Mesenchymal stem cell (in vitro differentiated cells and primary cell): Measurements from ENCODE around the gene RHEX.
A peak's percentile ranks its signal among the peaks of the same experiment; 100 is the strongest.
"Not testable (repeated sequence)": the region's sequence is repeated elsewhere in the genome, so short reads cannot be mapped to it uniquely, and the experiment has no call there.

Experiments
- DNase-seq: peaks from one replicate; pipeline ENCODE4 v3.0.0-alpha.2; 2013
- H2AFZ ChIP-seq: one replicate; pipeline ENCODE4 v1.6.1; 2013; ENCODE audit warnings: low read depth, mild to moderate bottlenecking, control low read depth, inconsistent platforms, low read length, moderate library complexity
- H2AK5ac ChIP-seq: 2 replicates; pipeline ENCODE4 v1.6.1; 2013; ENCODE audit warnings: low read length, moderate library complexity, mild to moderate bottlenecking, inconsistent platforms; ENCODE audit not compliant: severe bottlenecking
- H2BK120ac ChIP-seq: one replicate; pipeline ENCODE4 v1.6.1; 2013; ENCODE audit warnings: low read depth, mild to moderate bottlenecking, inconsistent platforms, low read length, moderate library complexity
- H2BK12ac ChIP-seq, 2 experiments: one replicate each; pipeline ENCODE4 v1.6.1; 2013; ENCODE audit warnings: inconsistent platforms in 2 of 2, low read length in 2 of 2, mild to moderate bottlenecking in 2 of 2, moderate library complexity in 2 of 2, control low read depth in 1 of 2
- H2BK15ac ChIP-seq: one replicate; pipeline ENCODE4 v1.6.1; 2013; ENCODE audit warnings: mild to moderate bottlenecking, low read depth, inconsistent platforms; ENCODE audit not compliant: poor library complexity, severe bottlenecking
- H2BK5ac ChIP-seq: 2 replicates; pipeline ENCODE4 v1.6.1; 2013; ENCODE audit warnings: low read depth, mild to moderate bottlenecking, low read length, control low read depth, inconsistent platforms; ENCODE audit not compliant: poor library complexity, severe bottlenecking
- H3K14ac ChIP-seq, 2 experiments: one replicate each; pipeline ENCODE4 v1.6.1; 2013; ENCODE audit warnings: inconsistent platforms in 2 of 2, low read length in 2 of 2, control low read depth in 1 of 2, mild to moderate bottlenecking in 1 of 2, moderate library complexity in 1 of 2
- H3K18ac ChIP-seq, 2 experiments: one replicate each; pipeline ENCODE4 v1.6.1; 2013; ENCODE audit warnings: inconsistent platforms in 2 of 2, low read length in 2 of 2, control low read depth in 1 of 2, low read depth in 1 of 2, mild to moderate bottlenecking in 1 of 2
- H3K23ac ChIP-seq, 2 experiments: one replicate each; pipeline ENCODE4 v1.6.1; 2013; ENCODE audit warnings: inconsistent platforms in 2 of 2, low read length in 2 of 2, mild to moderate bottlenecking in 2 of 2, moderate library complexity in 2 of 2, control low read depth in 1 of 2
- H3K27ac ChIP-seq: 2 replicates; pipeline ENCODE4 v1.5.1; 2013; ENCODE audit warnings: mild to moderate bottlenecking, moderate library complexity, low read length, control low read depth, inconsistent platforms; ENCODE audit not compliant: poor library complexity, severe bottlenecking
- H3K27me3 ChIP-seq, 2 experiments: 2 replicates each; pipeline versions ENCODE4 v1.6.1 to v1.7.0; 2013; ENCODE audit warnings: low read length in 2 of 2, mild to moderate bottlenecking in 2 of 2, moderate library complexity in 2 of 2, control low read depth in 1 of 2, inconsistent platforms in 1 of 2; ENCODE audit not compliant: control insufficient read depth in 1 of 2, insufficient read depth in 1 of 2
- H3K36me3 ChIP-seq, 2 experiments: 2 replicates each; pipeline versions ENCODE4 v1.6.1 to v1.7.0; 2013; ENCODE audit warnings: low read length in 2 of 2, control low read depth in 1 of 2, inconsistent platforms in 1 of 2, low read depth in 1 of 2, mild to moderate bottlenecking in 1 of 2; ENCODE audit not compliant: insufficient read depth in 2 of 2, control insufficient read depth in 1 of 2
- H3K4ac ChIP-seq, 2 experiments: one replicate each; pipeline ENCODE4 v1.6.1; 2013; ENCODE audit warnings: inconsistent platforms in 2 of 2, low read length in 2 of 2, mild to moderate bottlenecking in 2 of 2, moderate library complexity in 2 of 2, control low read depth in 1 of 2, low read depth in 1 of 2
- H3K4me1 ChIP-seq: 2 replicates; pipeline ENCODE4 v1.6.1; 2013; ENCODE audit warnings: low read depth, low read length, control low read depth; ENCODE audit not compliant: control insufficient read depth, insufficient read depth
- H3K4me2 ChIP-seq: 2 replicates; pipeline ENCODE4 v1.6.1; 2013; ENCODE audit warnings: low read length, mild to moderate bottlenecking, inconsistent platforms; ENCODE audit not compliant: poor library complexity, severe bottlenecking
- H3K4me3 ChIP-seq, 2 experiments: 2 replicates each; pipeline versions ENCODE4 v1.5.1 to v1.7.0; 2013; ENCODE audit warnings: low read length in 2 of 2, mild to moderate bottlenecking in 2 of 2, control low read depth in 1 of 2, low read depth in 1 of 2; ENCODE audit not compliant: insufficient read depth in 1 of 2
- H3K79me1 ChIP-seq: replicated peaks from 2 replicates; pipeline ENCODE4 v1.6.1; 2013; ENCODE audit warnings: mild to moderate bottlenecking, control low read depth, low read length, inconsistent platforms; ENCODE audit not compliant: poor library complexity, severe bottlenecking
- H3K9ac ChIP-seq: 2 replicates; pipeline ENCODE4 v1.7.0; 2013; ENCODE audit warnings: mild to moderate bottlenecking, low read length, moderate library complexity
- H3K9me3 ChIP-seq: 2 replicates; pipeline ENCODE4 v1.7.0; 2013; ENCODE audit warnings: mild to moderate bottlenecking, low read length; ENCODE audit not compliant: control insufficient read depth
- H4K8ac ChIP-seq: one replicate; pipeline ENCODE4 v1.6.1; 2013; ENCODE audit warnings: inconsistent platforms, mild to moderate bottlenecking, low read length, moderate library complexity
- H4K91ac ChIP-seq: one replicate; pipeline ENCODE4 v1.6.1; 2013; ENCODE audit warnings: mild to moderate bottlenecking, low read length, inconsistent platforms
- WGBS: methylation state at CpG from one replicate; pipeline ENCODE4 v1.1.7; 2013; ENCODE audit warnings: mixed read lengths; 5-methylcytosine and 5-hydroxymethylcytosine counted together

RHEX gene

GRCh38 chr1:206055069-206055625, 2.2 kb downstream of the RHEX start:
- not testable (repeated sequence) for H2AFZ ChIP-seq, H2BK5ac ChIP-seq, H4K91ac ChIP-seq, H3K27me3 ChIP-seq, H3K18ac ChIP-seq, H2BK12ac ChIP-seq, H3K14ac ChIP-seq, H4K8ac ChIP-seq, H3K4ac ChIP-seq, H3K9ac ChIP-seq, H2AK5ac ChIP-seq, H3K36me3 ChIP-seq, H3K9me3 ChIP-seq, H2BK15ac ChIP-seq, DNase-seq, H3K23ac ChIP-seq, H2BK120ac ChIP-seq, H3K79me1 ChIP-seq
- 96% methylated on average over 11 of the region's 12 CpGs for WGBS
- peaks cover 21% of the 10 kb centered on the region for H3K4me1 ChIP-seq
- peak overlapping the region in 1 of 2 experiments; percentile 43 for H3K4me3 ChIP-seq
- peak overlapping the region; percentile 49 for H3K27ac ChIP-seq
- H3K4me2 ChIP-seq, result peak overlapping the region; percentile 58

DNA sequence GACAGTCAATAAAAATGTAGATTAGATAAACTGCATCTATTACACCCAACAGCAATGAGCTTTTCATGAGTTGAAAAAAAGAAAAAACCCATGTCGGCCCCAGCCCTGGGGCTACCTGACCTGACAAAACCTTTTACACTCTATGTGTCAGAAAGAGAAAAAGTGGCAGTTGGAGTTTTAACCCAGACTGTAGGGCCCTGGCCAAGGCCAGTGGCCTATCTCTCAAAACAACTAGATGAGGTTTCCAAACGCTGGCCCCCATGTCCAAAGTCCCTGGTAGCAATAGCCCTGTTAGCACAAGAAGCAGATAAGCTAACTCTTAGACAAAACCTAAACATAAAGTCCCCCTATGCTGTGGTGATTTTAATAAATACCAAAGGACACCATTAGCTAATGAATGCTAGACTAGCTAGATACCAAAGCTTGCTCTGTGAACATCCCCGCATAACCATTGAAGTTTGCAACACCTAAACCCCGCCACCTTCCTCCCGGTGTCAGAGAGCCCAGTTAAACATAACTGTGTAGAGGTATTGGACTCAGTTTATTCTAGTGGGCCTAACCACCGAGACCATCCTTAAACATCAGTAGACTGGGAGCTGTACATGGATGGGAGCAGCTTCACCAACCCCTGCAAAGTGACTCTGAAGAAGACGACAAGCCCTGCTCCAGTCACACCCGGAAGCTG, 2.8 kb downstream of the RHEX start:
- not testable (repeated sequence) for H4K8ac ChIP-seq, H3K23ac ChIP-seq, H2BK15ac ChIP-seq, H3K79me1 ChIP-seq, H3K14ac ChIP-seq, H3K27me3 ChIP-seq, H3K18ac ChIP-seq, H3K9me3 ChIP-seq, H3K4ac ChIP-seq, H2BK12ac ChIP-seq, H3K9ac ChIP-seq, H2BK120ac ChIP-seq, H3K4me3 ChIP-seq, H2AFZ ChIP-seq, DNase-seq, H2BK5ac ChIP-seq, H2AK5ac ChIP-seq, H4K91ac ChIP-seq
- 84% methylated on average over 8 of the region's 8 CpGs for WGBS
- Histone ChIP-seq H3K4me1 (peaks cover 23% of the 10 kb centered on the region), H3K27ac (peak overlapping the region; percentile 6), H3K4me2 (peak overlapping the region; percentile 58), H3K36me3 (peaks cover 0 to 15% of the 10 kb centered on the region in 2 experiments)

DNA sequence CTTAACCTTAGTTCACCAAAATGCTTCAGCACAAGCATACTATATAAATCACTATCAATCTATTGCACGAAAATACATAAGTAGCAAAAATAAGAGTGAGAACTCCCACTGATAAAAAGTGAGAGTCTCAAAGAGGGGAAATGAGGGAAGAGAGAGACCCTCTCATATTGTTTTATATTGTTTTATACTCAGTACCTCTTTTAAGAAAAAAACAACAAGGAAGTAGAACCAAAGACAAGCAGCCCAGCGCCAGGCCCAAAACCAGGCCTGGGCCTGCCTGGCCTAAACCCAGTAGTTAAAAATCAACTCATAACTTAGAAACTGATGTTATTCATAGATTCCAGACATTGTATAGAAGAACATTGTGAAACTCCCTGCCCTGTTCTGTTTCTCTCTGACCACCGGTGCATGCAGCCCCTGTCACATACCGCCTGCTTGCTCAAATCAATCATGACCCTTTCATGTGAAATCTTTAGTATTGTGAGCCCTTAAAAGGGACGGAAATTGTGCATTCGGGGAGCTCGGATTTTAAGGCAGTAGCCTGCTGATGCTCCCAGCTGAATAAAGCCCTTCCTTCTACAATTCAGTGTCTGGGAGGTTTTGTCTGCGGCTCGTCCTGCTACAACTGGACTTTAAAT, 5.4 kb downstream of the RHEX start:
- not testable (repeated sequence) for H4K8ac ChIP-seq, H3K23ac ChIP-seq, H3K18ac ChIP-seq, H2BK15ac ChIP-seq, H2BK5ac ChIP-seq, H2AFZ ChIP-seq, H3K79me1 ChIP-seq, H2BK12ac ChIP-seq, H3K4me3 ChIP-seq, DNase-seq, H3K14ac ChIP-seq, H2BK120ac ChIP-seq, H3K9me3 ChIP-seq, H2AK5ac ChIP-seq, H3K27me3 ChIP-seq, H3K9ac ChIP-seq, H3K4ac ChIP-seq, H4K91ac ChIP-seq
- Histone ChIP-seq H3K4me2 (peak overlapping the region; percentile 1), H3K27ac (peak overlapping the region; percentile 84), H3K36me3 (peaks cover 0 to 34% of the 10 kb centered on the region in 2 experiments), H3K4me1 (peaks cover 26% of the 10 kb centered on the region)
- 74% methylated on average over 5 of the region's 9 CpGs for WGBS

DNA sequence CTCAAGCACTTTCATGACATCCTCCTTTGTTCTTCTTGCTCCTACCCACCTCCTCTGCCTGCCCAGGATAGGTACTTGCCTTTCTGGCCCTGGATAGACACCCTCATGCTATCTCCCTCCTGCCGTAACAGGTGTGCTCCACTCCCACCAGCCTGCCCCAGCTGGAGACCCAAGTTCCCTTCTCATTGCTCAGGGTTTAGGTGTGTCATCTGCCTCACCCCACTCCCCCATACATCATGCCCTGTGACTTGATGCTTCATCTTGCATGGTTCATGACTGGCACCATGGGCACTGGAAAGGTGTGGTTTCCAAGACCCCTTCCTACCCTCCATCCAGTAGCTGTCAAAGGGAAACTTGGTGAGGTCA, 5.9 kb downstream of the RHEX start:
- no peak for DNase-seq
- H2BK15ac ChIP-seq, result no peak overlapping the region
- no peak overlapping the region for H3K4me3 ChIP-seq
- H3K36me3 ChIP-seq, result peaks cover 0 to 34% of the 10 kb centered on the region in 2 experiments
- no peak overlapping the region for H2BK120ac ChIP-seq
- no peak overlapping the region for H3K23ac ChIP-seq
- peak overlapping the region; percentile 12 for H3K4me2 ChIP-seq
- no peaks in the 10 kb centered on the region for H3K79me1 ChIP-seq
- no peak overlapping the region for H3K18ac ChIP-seq
- H3K9me3 ChIP-seq, result peaks cover 8% of the 10 kb centered on the region
- 96% methylated on average over 1 of the region's 1 CpG for whole genome bisulfite sequencing
- no peak overlapping the region for H2AFZ ChIP-seq
- no peak overlapping the region for H2BK5ac ChIP-seq
- peaks cover 0 to 10% of the 10 kb centered on the region in 2 experiments for H3K27me3 ChIP-seq
- H3K27ac ChIP-seq, result peak overlapping the region; percentile 80
- peak overlapping the region; percentile 0 for H2AK5ac ChIP-seq
- no peak overlapping the region for H2BK12ac ChIP-seq
- no peak overlapping the region for H3K4ac ChIP-seq
- peaks cover 26% of the 10 kb centered on the region for H3K4me1 ChIP-seq
- H4K8ac ChIP-seq, result no peak overlapping the region
- H3K9ac ChIP-seq, result no peak overlapping the region
- H3K14ac ChIP-seq, result no peak overlapping the region
- H4K91ac ChIP-seq, result no peak overlapping the region
